Kidney (tissue), 14 donors: Measurements from ENCODE around the gene TRMO. TPM values are rescaled to one million over a fixed set of nuclear protein-coding genes. Genes with fewer than 3 reads are reported as not detected.

ENCODE experiments used
- DNase-seq, 5 donors: peaks; one replicate each; pipeline ENCODE4 v3.0.0-alpha.2; 2013 to 2020
- FAIRE-seq: peaks from 2 replicates; lab custom pipeline; 2012; peaks lifted over from hg19 to GRCh38; lab: Jason Lieb, UNC
- H3K27ac ChIP-seq, 2 donors: one replicate each; pipeline ENCODE4 v1.7.0; 2013; ENCODE audit warnings: low read depth in 2 of 2, low read length in 2 of 2, inconsistent platforms in 1 of 2
- H3K27me3 ChIP-seq: one replicate; pipeline ENCODE4 v1.7.1; 2013; ENCODE audit warnings: low read length, inconsistent platforms; ENCODE audit not compliant: control insufficient read depth, insufficient read depth
- H3K36me3 ChIP-seq, 3 donors: one replicate each; pipeline versions ENCODE4 v1.7.0 to v1.7.1; 2013; ENCODE audit warnings: low read length in 3 of 3, control low read depth in 1 of 3, inconsistent platforms in 1 of 3; ENCODE audit not compliant: insufficient read depth in 3 of 3, control insufficient read depth in 2 of 3
- H3K4me1 ChIP-seq, 3 donors: one replicate each; pipeline versions ENCODE4 v1.7.0 to v1.7.1; 2013; ENCODE audit warnings: low read length in 3 of 3, inconsistent platforms in 1 of 3, low read depth in 1 of 3; ENCODE audit not compliant: control insufficient read depth in 2 of 3, insufficient read depth in 2 of 3
- H3K4me3 ChIP-seq, 3 donors: one replicate each; pipeline versions ENCODE4 v1.7.0 to v1.8.1; 2013; ENCODE audit warnings: low read length in 3 of 3, control low read depth in 1 of 3, inconsistent platforms in 1 of 3
- H3K9ac ChIP-seq, 3 donors: one replicate each; pipeline versions ENCODE4 v1.7.0 to v1.7.1; 2013; ENCODE audit warnings: low read length in 3 of 3, control low read depth in 1 of 3, inconsistent platforms in 1 of 3
- H3K9me3 ChIP-seq, 3 donors: one replicate each; pipeline versions ENCODE4 v1.7.0 to v1.7.1; 2013; ENCODE audit warnings: low read length in 3 of 3, control low read depth in 1 of 3, inconsistent platforms in 1 of 3; ENCODE audit not compliant: control insufficient read depth in 2 of 3, insufficient read depth in 1 of 3
- CTCF ChIP-seq: IDR thresholded peaks from 3 replicates; pipeline ENCODE4 v1.5.1; 2012; ENCODE audit warnings: mild to moderate bottlenecking, moderate library complexity, borderline replicate concordance; ENCODE audit not compliant: insufficient read depth; ENCODE audit errors: extremely low read depth
- intact Hi-C: fragments of 100-400 bp; cut with DNase I; formaldehyde crosslinking; loops from one replicate; pipeline ENCODE4 v1.11.1; 2022
- polyA plus RNA-seq: library from polyadenylated mRNA; stranded (reverse); fragments of 350-450 nt; fragmentation: Illumina TruSeq; extraction: RNeasy Lipid Tissue Mini Kit (QIAGEN cat#74804); gene quantifications from one replicate; pipeline ENCODE4 v1.2.3, GENCODE V29; 2014; ENCODE audit warnings: low read depth, low replicate concordance; ENCODE audit not compliant: insufficient read depth
- total RNA-seq: library from RNA; stranded (reverse); fragmentation: NEBNext Ultra II Directional; extraction: Animal tissue kit (Norgen Biotek cat#: 25700); gene quantifications from one replicate; pipeline ENCODE4 v1.2.1, GENCODE V29; 2021
- donor health status: control.
- donor health status: control.
- donor health status: control.
- donor health status: control.
- donor health status: control.
- donor health status: DM: yes; HTN: yes; CAD: no.
- donor health status: Normal renal cell carcinoma (clear cell type).

The TRMO gene
- total and polyA plus RNA-seq, 2 donors from 2014 or later: 13.1 to 20.3 TPM

DNA sequence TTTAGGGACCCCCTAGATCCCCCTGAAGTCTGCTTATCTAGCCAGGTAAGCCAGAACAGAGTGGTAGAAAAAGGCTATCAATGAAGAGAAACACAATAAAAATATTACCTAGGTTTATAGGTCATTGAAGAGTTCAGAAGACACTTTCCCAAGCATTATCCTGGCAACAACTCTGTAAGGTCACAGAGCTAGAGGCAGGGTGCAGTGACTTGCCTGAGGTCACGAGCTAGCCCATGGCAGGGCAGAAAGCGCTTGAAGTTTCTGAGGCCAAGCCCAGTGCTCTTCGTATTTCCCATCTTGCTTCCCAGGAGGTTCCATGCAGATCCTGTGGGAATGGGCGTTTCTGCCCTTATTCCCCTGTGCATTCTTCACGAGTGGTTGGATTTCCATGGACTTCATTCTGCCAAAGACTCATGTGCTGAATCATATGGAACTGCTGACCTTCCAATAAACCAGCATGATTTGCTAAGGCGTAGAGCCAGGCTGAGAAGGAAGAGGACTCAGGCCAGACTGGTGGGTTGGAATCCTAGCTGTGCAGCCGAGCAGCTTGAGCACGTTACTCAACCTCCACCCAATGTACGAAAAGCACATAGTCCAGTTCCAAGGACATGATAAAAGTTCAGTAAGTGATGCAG, 22.1 kb downstream of the TRMO start:
- TF ChIP-seq CTCF: no peak
- Histone ChIP-seq H3K4me3 (no peak overlapping the region), H3K9me3 (no peaks in the 10 kb centered on the region), H3K4me1 (no peaks in the 10 kb centered on the region), H3K36me3 (peaks cover 2 to 5% (median 5%) of the 10 kb centered on the region in 3 donors), H3K27me3 (no peaks in the 10 kb centered on the region), H3K27ac (no peak overlapping the region), H3K9ac (no peak overlapping the region)
- DNase-seq (no peak), FAIRE-seq (no peak)
- intact Hi-C loops: loop anchor here (5.0 kb wide), 1 partner anchor 188 kb away; no protein-coding TSS in a partner anchor

DNA sequence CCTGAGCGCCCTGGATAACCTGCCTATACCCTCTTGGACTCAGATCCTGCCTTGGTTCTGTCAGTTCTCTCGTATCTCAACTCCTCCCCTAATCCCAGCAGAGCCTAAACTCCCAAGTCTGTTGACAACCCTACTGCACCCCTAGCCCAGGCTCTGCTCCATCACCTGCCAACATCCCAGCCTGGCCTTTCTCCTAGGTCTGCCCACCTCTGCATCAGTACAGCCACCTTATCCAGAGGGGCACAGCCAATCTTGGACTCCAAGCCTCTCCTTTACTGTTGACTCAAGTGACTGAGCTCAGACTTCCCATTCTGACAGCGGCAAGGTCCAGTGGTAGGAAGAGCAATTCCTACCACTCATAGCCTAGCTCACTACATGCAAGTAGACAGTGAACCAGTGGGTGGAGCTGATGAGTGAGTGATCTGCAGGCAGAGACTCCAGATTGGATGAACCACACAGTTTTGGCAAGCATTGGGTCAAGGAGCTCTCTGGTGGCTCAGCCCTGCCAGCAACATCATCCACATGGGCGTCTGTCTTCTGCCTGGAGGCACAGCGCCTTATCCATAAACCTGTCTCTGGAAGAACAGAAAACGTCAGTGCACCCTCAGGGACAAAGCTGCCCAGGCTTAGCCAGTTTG, 26.5 kb downstream of the TRMO start:
- no peak for TF ChIP-seq CTCF
- Histone ChIP-seq H3K36me3 (no peaks in the 10 kb centered on the region), H3K4me1 (no peaks in the 10 kb centered on the region), H3K4me3 (no peak overlapping the region), H3K9ac (no peak overlapping the region), H3K9me3 (peaks cover 0 to 5% (median 0%) of the 10 kb centered on the region in 3 donors), H3K27ac (no peak overlapping the region), H3K27me3 (no peaks in the 10 kb centered on the region)
- FAIRE-seq (no peak), DNase-seq (no peak)
- intact Hi-C loops: no loop called here

GRCh38 chr9:97895211-97895610, 27.1 kb downstream of the TRMO start:
- H3K9me3 ChIP-seq: peaks cover 0 to 5% (median 0%) of the 10 kb centered on the region in 3 donors
- H3K4me1 ChIP-seq: no peaks in the 10 kb centered on the region
- no peaks in the 10 kb centered on the region for H3K36me3 ChIP-seq
- FAIRE-seq (no peak), DNase-seq (no peak)
- no peak for TF ChIP-seq CTCF
- H3K27ac ChIP-seq: no peak overlapping the region
- no peak overlapping the region for H3K9ac ChIP-seq
- H3K27me3 ChIP-seq: no peaks in the 10 kb centered on the region
- intact Hi-C loops: no loop called here
- no peak overlapping the region for H3K4me3 ChIP-seq
